HepG2 (cell line): ENCODE results near the gene C1orf50. TPM values are rescaled to one million over a fixed set of nuclear protein-coding genes. Genes with fewer than 3 reads are reported as not detected.

ENCODE experiments used
- ATAC-seq: fragments of 200-7000 bp; cut with Tn5 transposase; 3 replicates; pipeline ENCODE4 v1.9.1; 2020; ENCODE audit warnings: mild to moderate bottlenecking, moderate library complexity
- BruUV-seq: library from RNA; stranded (reverse); fragments of 400-500 nt; replicated peaks from 2 replicates; lab custom pipeline; 2021; lab: Mats Ljungman, UMichigan
- CTCF ChIA-PET: fragments of 300-600 bp; formaldehyde crosslinking; extraction: SDS; loops from one replicate; lab custom pipeline; 2021; ENCODE audit warnings: low total read pairs, inconsistent platforms, low intra/inter-chr PET ratio; lab: Yijun Ruan, JAX
- POLR2A ChIA-PET: fragments of 350-600 bp; sonication (Branson Sonifier 250); formaldehyde crosslinking; loops from one replicate; lab custom pipeline; 2020; ENCODE audit warnings: antibody characterized with exemption, inconsistent platforms; lab: Yijun Ruan, JAX
- DNase-seq: peaks from one replicate; pipeline ENCODE4 v3.0.0-alpha.2; 2015; ENCODE audit warnings: low spot score
- FAIRE-seq: peaks from 3 replicates; lab custom pipeline; 2011; peaks lifted over from hg19 to GRCh38; lab: Jason Lieb, UNC
- H2AFZ ChIP-seq: one replicate; pipeline ENCODE4 v1.6.1; 2011; ENCODE audit warnings: low read length, inconsistent platforms
- H3K27ac ChIP-seq: fragments of 300-600 bp; 3 replicates; pipeline ENCODE4 v1.8.0; 2011; ENCODE audit warnings: mixed run types, mild to moderate bottlenecking, mixed read lengths, low read length, inconsistent platforms; ENCODE audit not compliant: insufficient read depth; ENCODE audit errors: extremely low read length
- H3K27me3 ChIP-seq, 2 experiments: fragments of 200-600 bp in 1 of 2; 2 replicates in 1 of 2; 3 replicates in 1 of 2; pipeline versions ENCODE4 v1.6.0 to v1.8.0; 2011; ENCODE audit warnings: low read length in 2 of 2, mild to moderate bottlenecking in 2 of 2, moderate library complexity in 2 of 2, inconsistent platforms in 1 of 2; ENCODE audit not compliant: insufficient read depth in 2 of 2, control insufficient read depth in 1 of 2
- H3K36me3 ChIP-seq, 2 experiments: fragments of 200-600 bp in 1 of 2; replicated peaks in 1 of 2; 2 replicates in 1 of 2; 3 replicates in 1 of 2; pipeline versions ENCODE4 v1.5.1 to v1.8.0; 2011; ENCODE audit warnings: low read length in 2 of 2, inconsistent platforms in 1 of 2; ENCODE audit not compliant: insufficient read depth in 2 of 2, control insufficient read depth in 1 of 2
- H3K4me1 ChIP-seq: 2 replicates; pipeline ENCODE4 v1.5.1; 2012; ENCODE audit warnings: low read length, inconsistent platforms; ENCODE audit not compliant: insufficient read depth
- H3K4me2 ChIP-seq: 2 replicates; pipeline ENCODE4 v1.6.0; 2011; ENCODE audit warnings: low read depth, low read length, inconsistent platforms
- H3K4me3 ChIP-seq, 3 experiments: fragments of 200-600 bp in 1 of 3; sonication (generic), shearing (Covaris generic) in 1 of 3; replicated peaks in 1 of 3; 2 replicates each; pipeline ENCODE4 v1.5.1; 2011 to 2016; ENCODE audit warnings: low read length in 3 of 3, inconsistent platforms in 2 of 3, low read depth in 2 of 3, mild to moderate bottlenecking in 2 of 3, control low read depth in 1 of 3, mixed read lengths in 1 of 3; ENCODE audit not compliant: insufficient read depth in 1 of 3
- H3K79me2 ChIP-seq: one replicate; pipeline ENCODE4 v1.6.1; 2011; ENCODE audit warnings: low read length, inconsistent platforms; ENCODE audit not compliant: insufficient read depth
- H3K9ac ChIP-seq: 2 replicates; pipeline ENCODE4 v1.6.0; 2011; ENCODE audit warnings: mild to moderate bottlenecking, low read depth, low read length, inconsistent platforms; ENCODE audit not compliant: insufficient read depth
- H3K9me3 ChIP-seq: 2 replicates; pipeline ENCODE4 v1.5.1; 2012; ENCODE audit warnings: mild to moderate bottlenecking, low read length
- H4K20me1 ChIP-seq: 2 replicates; pipeline ENCODE4 v1.6.0; 2011; ENCODE audit warnings: inconsistent platforms, mild to moderate bottlenecking, low read length, moderate library complexity; ENCODE audit not compliant: insufficient read depth
- CHD2 ChIP-seq: IDR thresholded peaks from 2 replicates; pipeline ENCODE4 v1.6.1; 2011; ENCODE audit warnings: low read depth, low read length, improper control_type of control experiment
- DR1 ChIP-seq: sonication (generic); formaldehyde crosslinking; IDR thresholded peaks from 2 replicates; pipeline ENCODE4 v1.8.0; 2021; ENCODE audit warnings: mild to moderate bottlenecking, missing genetic modification reagents, inconsistent platforms
- MAZ ChIP-seq, 2 experiments: sonication (generic) in 1 of 2; formaldehyde crosslinking in 1 of 2; IDR thresholded peaks; 2 replicates each; pipeline versions ENCODE4 v1.5.0 to v1.6.1; 2012 to 2020; ENCODE audit warnings: low read depth in 2 of 2, mild to moderate bottlenecking in 2 of 2, borderline replicate concordance in 1 of 2, improper control_type of control experiment in 1 of 2, low read length in 1 of 2, missing genetic modification reagents in 1 of 2, moderate library complexity in 1 of 2
- MYNN ChIP-seq: sonication (generic); formaldehyde crosslinking; IDR thresholded peaks from 2 replicates; pipeline ENCODE4 v1.4.0; 2020; ENCODE audit warnings: mild to moderate bottlenecking, low read depth, missing genetic modification reagents
- SOX13 ChIP-seq, 3 experiments: fragments of 450-650 bp in 1 of 3; sonication (generic) in 1 of 3; formaldehyde crosslinking in 1 of 3; IDR thresholded peaks in 2 of 3; conservative IDR thresholded peaks in 1 of 3; 2 replicates each; pipeline versions ENCODE4 v1.5.0 to v1.6.1; 2016 to 2020; ENCODE audit warnings: antibody characterized with exemption in 1 of 3, mild to moderate bottlenecking in 1 of 3, missing compliant biosample characterization in 1 of 3, missing genetic modification reagents in 1 of 3, moderate library complexity in 1 of 3
- ZNF124 ChIP-seq: sonication (generic); formaldehyde crosslinking; IDR thresholded peaks from 2 replicates; pipeline ENCODE4 v1.4.0; 2020; ENCODE audit warnings: missing genetic modification reagents
- ZNF235 ChIP-seq: sonication (generic); formaldehyde crosslinking; IDR thresholded peaks from 2 replicates; pipeline ENCODE4 v1.8.1; 2023; ENCODE audit warnings: mild to moderate bottlenecking, missing genetic modification reagents, borderline replicate concordance
- ZNF282 ChIP-seq: fragments of 450-650 bp; IDR thresholded peaks from 2 replicates; pipeline ENCODE4 v1.6.1; 2018; ENCODE audit not compliant: partially characterized antibody
- ZNF331 ChIP-seq: sonication (generic); formaldehyde crosslinking; IDR thresholded peaks from 2 replicates; pipeline ENCODE4 v1.4.0; 2020; ENCODE audit warnings: missing genetic modification reagents
- ZSCAN25 ChIP-seq: sonication (generic); formaldehyde crosslinking; IDR thresholded peaks from 2 replicates; pipeline ENCODE4 v1.8.0; 2022; ENCODE audit warnings: mild to moderate bottlenecking, missing genetic modification reagents
- WGBS: methylation state at CpG from one replicate; pipeline ENCODE4 v1.1.6; 2017; ENCODE audit warnings: low lambda C conversion rate; 5-methylcytosine and 5-hydroxymethylcytosine counted together
- in situ Hi-C: cut with HindIII; loops from 2 replicates; pipeline ENCODE4 v1.10.0; 2017; ENCODE audit warnings: low pct_unique_long_range_greater_than_20kb; ENCODE audit not compliant: extremely low pct_ligation_motif_present
- intact Hi-C: fragments of 100-400 bp; cut with micrococcal nuclease; formaldehyde crosslinking; loops from one replicate; pipeline ENCODE4 v1.10.0; 2022; ENCODE audit not compliant: unreplicated experiment
- polyA plus RNA-seq, 8 experiments: library from polyadenylated mRNA; depleted of rRNA in 3 of 8; stranded (reverse) in 7 of 8; unstranded in 1 of 8; fragments of >200 nt; fragmentation: Illumina TruSeq in 4 of 8; extraction: Trizol in 4 of 8; gene quantifications; 2 replicates each; pipeline versions ENCODE4 v1.2.1 to v1.2.3, GENCODE V29; 2011 to 2016; ENCODE audit warnings: low read depth in 4 of 8, missing spikeins in 1 of 8, mixed read lengths in 1 of 8; ENCODE audit not compliant: insufficient read depth in 1 of 8
- total RNA-seq, 5 experiments: library from RNA; depleted of rRNA; stranded (reverse); fragments of >200 nt; fragmentation: Illumina TruSeq; extraction: Trizol; gene quantifications; 2 replicates each; pipeline ENCODE4 v1.2.3, GENCODE V29; 2016; ENCODE audit warnings: low read depth in 1 of 5
- TF ChIP-seq, protein P1 (sequence below): sonication (generic); formaldehyde crosslinking; IDR thresholded peaks from 2 replicates; pipeline ENCODE4 v1.8.0; 2022; ENCODE audit warnings: missing genetic modification reagents, low read depth, mild to moderate bottlenecking, borderline replicate concordance
- TF ChIP-seq, protein P2 (sequence below), 2 experiments: sonication (generic) in 1 of 2; formaldehyde crosslinking in 1 of 2; IDR thresholded peaks; 2 replicates each; pipeline versions ENCODE4 v1.6.1 to v1.9.0; 2014 to 2022; ENCODE audit warnings: antibody characterized with exemption in 1 of 2, borderline replicate concordance in 1 of 2, inconsistent platforms in 1 of 2, low read depth in 1 of 2, missing genetic modification reagents in 1 of 2
- TF ChIP-seq, protein P3 (sequence below): IDR thresholded peaks from 2 replicates; pipeline ENCODE4 v1.6.1; 2016; ENCODE audit warnings: missing compliant biosample characterization, missing genetic modification reagents, borderline replicate concordance

Gene C1orf50
- total and polyA plus RNA-seq, 2 of the 13 experiments (the other 11 are each of a cell fraction or from before 2014, with no cell fraction given) = 4.3 to 4.8 TPM

DNA sequence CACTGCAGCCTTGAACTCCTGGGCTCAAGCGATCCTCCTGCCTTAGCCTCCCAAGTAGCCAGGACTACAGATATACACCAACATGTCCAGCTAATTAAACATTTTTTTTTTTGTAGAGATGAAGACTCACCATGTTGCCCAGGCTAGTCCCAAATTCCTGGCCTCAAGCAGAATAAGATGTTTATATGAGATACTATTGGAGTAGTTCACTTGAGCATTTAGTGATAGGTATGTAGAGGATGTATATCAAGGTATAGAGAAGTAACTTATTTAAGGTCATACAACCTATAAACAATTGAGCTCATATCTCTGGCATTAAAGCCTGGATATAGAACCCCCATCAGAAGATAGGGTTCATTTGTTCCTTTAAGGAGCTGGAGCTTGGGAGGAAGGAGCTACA lies 13.1 kb downstream of the C1orf50 start:
- Histone ChIP-seq H3K27me3 (no peaks in the 10 kb centered on the region), H3K36me3 (peaks cover 12 to 40% of the 10 kb centered on the region in 2 experiments), H3K79me2 (no peaks in the 10 kb centered on the region), H3K27ac (no peak overlapping the region), H3K4me3 (no peak overlapping the region), H4K20me1 (no peaks in the 10 kb centered on the region), H3K9me3 (no peaks in the 10 kb centered on the region), H2AFZ (no peak overlapping the region), H3K9ac (no peak overlapping the region), H3K4me1 (peaks cover 12% of the 10 kb centered on the region; the same call in 1 of the 2 replicates), H3K4me2 (no peak overlapping the region)
- 100% methylated on average over 1 of the region's 1 CpG for WGBS
- in situ Hi-C loops (no loop called here), intact Hi-C loops (no loop called here)
- no peak for FAIRE-seq
- ChIA-PET CTCF (interaction anchor here (1.0 kb wide), 1 partner anchor 293 kb away, joined by 4 read pairs; no protein-coding TSS in a partner anchor), POLR2A (interaction anchor here (2.9 kb wide), 1 partner anchor 13 kb away, joined by 9 read pairs; the partner anchor contains the start of genes C1orf50 and P3H1)
- no peak for DNase-seq
- BruUV-seq = no TSS peak
- no peak for ATAC-seq
- TF ChIP-seq, protein P1, sequence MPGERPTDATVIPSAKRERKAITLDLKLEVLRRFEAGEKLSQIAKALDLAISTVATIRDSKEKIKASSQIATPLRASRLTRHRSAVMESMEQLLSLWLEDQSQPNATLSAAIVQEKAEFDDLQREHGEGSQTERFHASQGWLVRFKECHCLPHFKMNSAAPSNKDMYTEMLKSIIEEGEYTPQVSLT (CRISPR knock-in tag) = no peak
- TF ChIP-seq CHD2 (no peak), ZNF331 (CRISPR knock-in tag) (no peak), ZNF235 (CRISPR knock-in tag) (no peak), ZNF124 (no peak), SOX13 (IDR thresholded peaks at IDR 0.05) (no peak), SOX13 (CRISPR knock-in tag; conservative IDR thresholded peaks at IDR 0.05 in 1 of 2, IDR thresholded peaks at IDR 0.05 in 1 of 2) (no peak), ZNF282 (no peak), ZSCAN25 (CRISPR knock-in tag) (no peak), DR1 (no peak), MAZ (IDR thresholded peaks at IDR 0.05; ENCODE audit: borderline replicate concordance, low read depth, low read length) (no peak), MAZ (CRISPR knock-in tag; IDR thresholded peaks at IDR 0.05; ENCODE audit: low read depth) (no peak), MYNN (CRISPR knock-in tag) (no peak)
- TF ChIP-seq, protein P2, sequence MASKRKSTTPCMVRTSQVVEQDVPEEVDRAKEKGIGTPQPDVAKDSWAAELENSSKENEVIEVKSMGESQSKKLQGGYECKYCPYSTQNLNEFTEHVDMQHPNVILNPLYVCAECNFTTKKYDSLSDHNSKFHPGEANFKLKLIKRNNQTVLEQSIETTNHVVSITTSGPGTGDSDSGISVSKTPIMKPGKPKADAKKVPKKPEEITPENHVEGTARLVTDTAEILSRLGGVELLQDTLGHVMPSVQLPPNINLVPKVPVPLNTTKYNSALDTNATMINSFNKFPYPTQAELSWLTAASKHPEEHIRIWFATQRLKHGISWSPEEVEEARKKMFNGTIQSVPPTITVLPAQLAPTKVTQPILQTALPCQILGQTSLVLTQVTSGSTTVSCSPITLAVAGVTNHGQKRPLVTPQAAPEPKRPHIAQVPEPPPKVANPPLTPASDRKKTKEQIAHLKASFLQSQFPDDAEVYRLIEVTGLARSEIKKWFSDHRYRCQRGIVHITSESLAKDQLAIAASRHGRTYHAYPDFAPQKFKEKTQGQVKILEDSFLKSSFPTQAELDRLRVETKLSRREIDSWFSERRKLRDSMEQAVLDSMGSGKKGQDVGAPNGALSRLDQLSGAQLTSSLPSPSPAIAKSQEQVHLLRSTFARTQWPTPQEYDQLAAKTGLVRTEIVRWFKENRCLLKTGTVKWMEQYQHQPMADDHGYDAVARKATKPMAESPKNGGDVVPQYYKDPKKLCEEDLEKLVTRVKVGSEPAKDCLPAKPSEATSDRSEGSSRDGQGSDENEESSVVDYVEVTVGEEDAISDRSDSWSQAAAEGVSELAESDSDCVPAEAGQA (IDR thresholded peaks at IDR 0.05; ENCODE audit: low read depth) = no peak
- TF ChIP-seq, protein P2 (CRISPR knock-in tag; IDR thresholded peaks at IDR 0.05; ENCODE audit: borderline replicate concordance) = no peak
- TF ChIP-seq, protein P3, sequence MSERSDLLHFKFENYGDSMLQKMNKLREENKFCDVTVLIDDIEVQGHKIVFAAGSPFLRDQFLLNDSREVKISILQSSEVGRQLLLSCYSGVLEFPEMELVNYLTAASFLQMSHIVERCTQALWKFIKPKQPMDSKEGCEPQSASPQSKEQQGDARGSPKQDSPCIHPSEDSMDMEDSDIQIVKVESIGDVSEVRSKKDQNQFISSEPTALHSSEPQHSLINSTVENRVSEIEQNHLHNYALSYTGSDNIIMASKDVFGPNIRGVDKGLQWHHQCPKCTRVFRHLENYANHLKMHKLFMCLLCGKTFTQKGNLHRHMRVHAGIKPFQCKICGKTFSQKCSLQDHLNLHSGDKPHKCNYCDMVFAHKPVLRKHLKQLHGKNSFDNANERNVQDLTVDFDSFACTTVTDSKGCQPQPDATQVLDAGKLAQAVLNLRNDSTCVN (CRISPR knock-in tag) = no peak
